Measurements from ENCODE around the gene MKNK2. TPM values are rescaled to one million over a fixed set of nuclear protein-coding genes. Genes with fewer than 3 reads are reported as not detected.
A peak's percentile ranks its signal among the peaks of the same experiment; 100 is the strongest.

MKNK2 gene
- total RNA-seq, 4 donors from 2014 or later: 189 to 279 (median 236) TPM

DNA sequence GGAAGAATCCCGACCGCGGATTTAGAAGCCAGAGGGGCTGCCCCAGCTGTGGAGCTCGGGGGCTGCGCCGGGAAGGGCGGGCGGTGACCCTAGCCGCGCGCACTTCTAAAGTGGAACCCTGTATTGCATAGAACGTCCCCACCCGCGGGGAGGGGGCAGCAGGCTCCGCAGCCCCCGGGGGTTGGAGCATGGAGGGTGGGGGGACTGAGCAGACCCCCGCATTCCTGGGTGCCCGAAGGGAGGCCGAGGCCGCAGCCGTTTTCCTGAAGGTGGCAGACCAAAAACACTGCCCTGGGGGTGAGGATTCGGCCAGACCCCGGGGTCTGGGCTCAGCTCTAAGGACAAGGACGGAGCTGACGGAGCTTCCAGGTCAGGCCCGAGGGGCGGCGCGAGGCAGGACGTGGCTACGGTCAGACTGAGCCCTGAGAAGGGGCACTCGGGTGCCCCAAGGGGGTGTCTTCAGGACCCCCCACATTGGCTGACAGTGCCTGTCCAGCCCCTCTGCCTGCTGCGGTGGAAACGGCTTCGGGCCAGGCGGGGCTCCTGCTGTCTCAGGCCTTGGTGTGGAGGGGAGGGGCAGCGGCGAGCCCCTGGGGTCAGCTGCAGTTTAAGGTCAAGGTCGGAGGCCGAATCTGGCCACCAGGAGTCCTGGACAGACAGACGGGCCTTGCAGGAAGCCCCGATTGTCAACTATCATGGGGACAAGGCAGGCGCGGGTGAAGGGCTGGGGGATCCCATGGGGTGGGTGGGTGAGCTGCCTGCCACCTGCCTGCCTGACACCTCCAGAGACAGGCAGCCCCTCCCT lies 12.6 kb downstream of the MKNK2 start:
- in situ Hi-C loops (cut with MboI; ENCODE audit: low pct_ligation_motif_present in 1 of 4, low pct_unique_long_range_greater_than_20kb in 1 of 4, low sequenced_read_pairs in 3 of 4) (no loop called here), intact Hi-C loops (cut with DNase I; ENCODE audit: low total_unique reads) (no loop called here)
- Histone ChIP-seq H3K36me3 (peaks cover 0 to 34% (median 10%) of the 10 kb centered on the region in 4 donors), H3K27me3 (no peaks in the 10 kb centered on the region), H3K27ac (no peak overlapping the region), H3K4me1 (peaks cover 29 to 45% (median 37%) of the 10 kb centered on the region in 4 donors), H3K9me3 (peaks cover 0 to 5% of the 10 kb centered on the region in 2 donors), H3K4me3 (no peak overlapping the region)
- 87 to 93% methylated on average over 3 to 44 of the region's 44 CpGs for WGBS, 2 donors (ENCODE audit: low coverage in 1 of 2)
- no peak for DNase-seq
- TF ChIP-seq, protein P1, sequence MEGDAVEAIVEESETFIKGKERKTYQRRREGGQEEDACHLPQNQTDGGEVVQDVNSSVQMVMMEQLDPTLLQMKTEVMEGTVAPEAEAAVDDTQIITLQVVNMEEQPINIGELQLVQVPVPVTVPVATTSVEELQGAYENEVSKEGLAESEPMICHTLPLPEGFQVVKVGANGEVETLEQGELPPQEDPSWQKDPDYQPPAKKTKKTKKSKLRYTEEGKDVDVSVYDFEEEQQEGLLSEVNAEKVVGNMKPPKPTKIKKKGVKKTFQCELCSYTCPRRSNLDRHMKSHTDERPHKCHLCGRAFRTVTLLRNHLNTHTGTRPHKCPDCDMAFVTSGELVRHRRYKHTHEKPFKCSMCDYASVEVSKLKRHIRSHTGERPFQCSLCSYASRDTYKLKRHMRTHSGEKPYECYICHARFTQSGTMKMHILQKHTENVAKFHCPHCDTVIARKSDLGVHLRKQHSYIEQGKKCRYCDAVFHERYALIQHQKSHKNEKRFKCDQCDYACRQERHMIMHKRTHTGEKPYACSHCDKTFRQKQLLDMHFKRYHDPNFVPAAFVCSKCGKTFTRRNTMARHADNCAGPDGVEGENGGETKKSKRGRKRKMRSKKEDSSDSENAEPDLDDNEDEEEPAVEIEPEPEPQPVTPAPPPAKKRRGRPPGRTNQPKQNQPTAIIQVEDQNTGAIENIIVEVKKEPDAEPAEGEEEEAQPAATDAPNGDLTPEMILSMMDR (IDR thresholded peaks at IDR 0.05): no peak
- no peak for TF ChIP-seq EP300 (IDR thresholded peaks at IDR 0.05; ENCODE audit: low read depth)
- no peak for TF ChIP-seq POLR2AphosphoS5 (IDR thresholded peaks at IDR 0.05)
- TF ChIP-seq POLR2A (IDR thresholded peaks at IDR 0.05): no peak

DNA sequence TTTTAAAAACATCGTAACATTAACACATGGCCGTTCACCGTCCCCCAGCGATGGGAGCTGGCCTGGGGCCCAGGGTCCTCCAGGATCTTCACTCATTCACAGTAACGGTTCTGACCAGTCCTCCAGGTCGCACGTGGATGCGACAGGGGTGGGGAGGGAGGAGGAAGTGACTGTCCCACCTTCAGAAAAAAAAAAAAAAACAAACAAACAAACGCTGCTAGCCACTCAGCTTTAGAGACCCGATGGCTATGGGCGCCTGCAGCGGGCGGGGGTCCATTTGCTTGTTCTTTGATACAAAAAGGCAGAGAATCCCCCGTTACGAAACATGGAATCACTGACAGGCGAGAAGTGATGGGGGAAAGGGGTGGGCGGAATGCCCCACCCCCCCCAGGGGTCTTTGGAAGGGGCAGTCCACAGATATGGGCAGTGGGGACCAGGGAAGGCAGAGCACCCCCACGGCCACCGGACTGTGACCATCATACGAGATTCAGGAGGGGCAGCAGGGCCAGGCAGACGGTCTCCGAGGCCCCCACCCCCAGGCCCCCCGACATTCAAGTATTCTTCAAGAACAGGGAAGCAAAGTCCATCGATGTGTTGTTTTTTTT lies 13.3 kb downstream of the MKNK2 start:
- Histone ChIP-seq H3K36me3 (peaks cover 0 to 34% (median 10%) of the 10 kb centered on the region in 4 donors), H3K4me3 (no peak overlapping the region), H3K27me3 (no peaks in the 10 kb centered on the region), H3K9me3 (peaks cover 0 to 5% of the 10 kb centered on the region in 2 donors), H3K27ac (peak overlapping the region in 2 of 4 donors; percentile 2 to 11), H3K4me1 (peaks cover 29 to 45% (median 37%) of the 10 kb centered on the region in 4 donors)
- TF ChIP-seq, protein P1 (IDR thresholded peaks at IDR 0.05): no peak
- TF ChIP-seq POLR2AphosphoS5 (IDR thresholded peaks at IDR 0.05) (no peak), POLR2A (IDR thresholded peaks at IDR 0.05) (no peak), EP300 (IDR thresholded peaks at IDR 0.05; ENCODE audit: low read depth) (no peak)
- DNase-seq: no peak
- intact Hi-C loops (cut with DNase I; ENCODE audit: low total_unique reads) (no loop called here), in situ Hi-C loops (cut with MboI; ENCODE audit: low pct_ligation_motif_present in 1 of 4, low pct_unique_long_range_greater_than_20kb in 1 of 4, low sequenced_read_pairs in 3 of 4) (no loop called here)
- 77% methylated on average over 24 of the region's 24 CpGs; no CpG with 5 or more reads in 1 of the 2 donors for WGBS, 2 donors (ENCODE audit: low coverage in 1 of 2)

DNA sequence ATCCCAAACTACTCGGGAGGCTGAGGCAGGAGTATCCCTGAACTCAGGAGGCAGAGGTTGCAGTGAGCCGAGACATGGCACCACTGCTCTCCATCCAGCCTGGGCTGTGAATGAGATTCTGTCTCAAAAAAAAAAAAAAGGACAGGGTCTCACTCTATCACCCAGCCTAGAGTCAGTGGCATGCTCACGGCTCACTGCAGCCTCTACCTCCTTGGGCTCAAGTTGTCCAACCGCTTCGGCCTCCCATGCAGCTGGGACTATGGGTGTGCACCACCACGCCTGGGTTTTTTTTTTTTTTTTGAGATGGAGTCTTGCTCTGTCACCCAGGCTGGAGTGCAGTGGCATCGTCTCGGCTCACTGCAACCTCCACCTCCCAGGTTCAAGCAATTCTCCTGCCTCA lies 14.6 kb downstream of the MKNK2 start:
- Histone ChIP-seq H3K4me1 (peaks cover 32 to 47% (median 40%) of the 10 kb centered on the region in 4 donors), H3K27ac (no peak overlapping the region), H3K36me3 (peaks cover 0 to 31% (median 9%) of the 10 kb centered on the region in 4 donors), H3K4me3 (no peak overlapping the region), H3K27me3 (no peaks in the 10 kb centered on the region), H3K9me3 (peaks cover 0 to 5% of the 10 kb centered on the region in 2 donors)
- DNase-seq: no peak
- intact Hi-C loops (cut with DNase I; ENCODE audit: low total_unique reads): no loop called here
- in situ Hi-C loops (cut with MboI; ENCODE audit: low pct_ligation_motif_present in 1 of 4, low pct_unique_long_range_greater_than_20kb in 1 of 4, low sequenced_read_pairs in 3 of 4): no loop called here
- WGBS, 2 donors (ENCODE audit: low coverage in 1 of 2): 79 to 83% methylated on average over 3 to 8 of the region's 8 CpGs
- TF ChIP-seq EP300 (IDR thresholded peaks at IDR 0.05; ENCODE audit: low read depth) (no peak), POLR2AphosphoS5 (IDR thresholded peaks at IDR 0.05) (no peak), POLR2A (IDR thresholded peaks at IDR 0.05) (no peak)
- TF ChIP-seq, protein P1 (IDR thresholded peaks at IDR 0.05): no peak

DNA sequence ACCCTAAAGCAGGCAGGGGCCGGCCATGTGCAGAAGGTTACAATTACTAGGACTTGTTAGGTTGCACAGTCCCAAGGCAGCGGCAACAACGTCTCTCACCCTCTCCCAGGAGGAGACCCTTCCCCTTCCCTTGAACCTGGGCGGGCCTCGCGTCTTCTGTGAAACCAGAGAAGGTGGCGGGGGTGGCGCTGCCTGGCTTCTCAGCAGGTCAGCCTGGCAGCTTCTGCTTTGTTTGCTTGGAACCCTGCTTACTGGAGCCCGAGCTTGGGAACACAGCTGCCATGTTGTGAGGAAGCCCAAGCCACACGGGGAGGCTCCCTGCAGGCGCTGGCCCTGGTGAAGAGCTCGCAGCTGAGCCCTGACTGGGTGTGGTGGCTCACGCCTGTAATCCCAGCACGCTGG lies 15.5 kb downstream of the MKNK2 start:
- Histone ChIP-seq H3K27ac (peak overlapping the region in 2 of 4 donors; percentile 93 to 96), H3K4me1 (peaks cover 27 to 45% (median 35%) of the 10 kb centered on the region in 4 donors), H3K4me3 (no peak overlapping the region), H3K36me3 (peaks cover 0 to 23% (median 5%) of the 10 kb centered on the region in 4 donors), H3K27me3 (no peaks in the 10 kb centered on the region), H3K9me3 (peaks cover 0 to 5% of the 10 kb centered on the region in 2 donors)
- DNase-seq: no peak
- in situ Hi-C loops (cut with MboI; ENCODE audit: low pct_ligation_motif_present in 1 of 4, low pct_unique_long_range_greater_than_20kb in 1 of 4, low sequenced_read_pairs in 3 of 4) (no loop called here), intact Hi-C loops (cut with DNase I; ENCODE audit: low total_unique reads) (no loop called here)
- TF ChIP-seq POLR2AphosphoS5 (IDR thresholded peaks at IDR 0.05) (no peak), EP300 (IDR thresholded peaks at IDR 0.05; ENCODE audit: low read depth) (no peak), POLR2A (IDR thresholded peaks at IDR 0.05) (no peak)
- TF ChIP-seq, protein P1 (IDR thresholded peaks at IDR 0.05): no peak
- WGBS, 2 donors (ENCODE audit: low coverage in 1 of 2): 89% methylated on average over 14 of the region's 14 CpGs; no CpG with 5 or more reads in 1 of the 2 donors

Data from transverse colon (tissue), 4 donors.